Kidney tubule cell (primary cell): Measurements from ENCODE around the gene CHD6.

Experiments used
- DNase-seq: peaks from one replicate; pipeline ENCODE4 v3.0.0-alpha.2; 2018; ENCODE audit warnings: low spot score

Gene CHD6, protein sequence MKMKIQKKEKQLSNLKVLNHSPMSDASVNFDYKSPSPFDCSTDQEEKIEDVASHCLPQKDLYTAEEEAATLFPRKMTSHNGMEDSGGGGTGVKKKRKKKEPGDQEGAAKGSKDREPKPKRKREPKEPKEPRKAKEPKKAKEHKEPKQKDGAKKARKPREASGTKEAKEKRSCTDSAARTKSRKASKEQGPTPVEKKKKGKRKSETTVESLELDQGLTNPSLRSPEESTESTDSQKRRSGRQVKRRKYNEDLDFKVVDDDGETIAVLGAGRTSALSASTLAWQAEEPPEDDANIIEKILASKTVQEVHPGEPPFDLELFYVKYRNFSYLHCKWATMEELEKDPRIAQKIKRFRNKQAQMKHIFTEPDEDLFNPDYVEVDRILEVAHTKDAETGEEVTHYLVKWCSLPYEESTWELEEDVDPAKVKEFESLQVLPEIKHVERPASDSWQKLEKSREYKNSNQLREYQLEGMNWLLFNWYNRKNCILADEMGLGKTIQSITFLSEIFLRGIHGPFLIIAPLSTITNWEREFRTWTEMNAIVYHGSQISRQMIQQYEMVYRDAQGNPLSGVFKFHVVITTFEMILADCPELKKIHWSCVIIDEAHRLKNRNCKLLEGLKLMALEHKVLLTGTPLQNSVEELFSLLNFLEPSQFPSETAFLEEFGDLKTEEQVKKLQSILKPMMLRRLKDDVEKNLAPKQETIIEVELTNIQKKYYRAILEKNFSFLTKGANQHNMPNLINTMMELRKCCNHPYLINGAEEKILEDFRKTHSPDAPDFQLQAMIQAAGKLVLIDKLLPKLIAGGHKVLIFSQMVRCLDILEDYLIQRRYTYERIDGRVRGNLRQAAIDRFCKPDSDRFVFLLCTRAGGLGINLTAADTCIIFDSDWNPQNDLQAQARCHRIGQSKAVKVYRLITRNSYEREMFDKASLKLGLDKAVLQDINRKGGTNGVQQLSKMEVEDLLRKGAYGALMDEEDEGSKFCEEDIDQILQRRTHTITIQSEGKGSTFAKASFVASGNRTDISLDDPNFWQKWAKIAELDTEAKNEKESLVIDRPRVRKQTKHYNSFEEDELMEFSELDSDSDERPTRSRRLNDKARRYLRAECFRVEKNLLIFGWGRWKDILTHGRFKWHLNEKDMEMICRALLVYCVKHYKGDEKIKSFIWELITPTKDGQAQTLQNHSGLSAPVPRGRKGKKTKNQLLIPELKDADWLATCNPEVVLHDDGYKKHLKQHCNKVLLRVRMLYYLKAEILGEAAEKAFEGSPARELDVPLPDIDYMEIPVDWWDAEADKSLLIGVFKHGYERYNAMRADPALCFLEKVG (N-terminal part only)

DNA sequence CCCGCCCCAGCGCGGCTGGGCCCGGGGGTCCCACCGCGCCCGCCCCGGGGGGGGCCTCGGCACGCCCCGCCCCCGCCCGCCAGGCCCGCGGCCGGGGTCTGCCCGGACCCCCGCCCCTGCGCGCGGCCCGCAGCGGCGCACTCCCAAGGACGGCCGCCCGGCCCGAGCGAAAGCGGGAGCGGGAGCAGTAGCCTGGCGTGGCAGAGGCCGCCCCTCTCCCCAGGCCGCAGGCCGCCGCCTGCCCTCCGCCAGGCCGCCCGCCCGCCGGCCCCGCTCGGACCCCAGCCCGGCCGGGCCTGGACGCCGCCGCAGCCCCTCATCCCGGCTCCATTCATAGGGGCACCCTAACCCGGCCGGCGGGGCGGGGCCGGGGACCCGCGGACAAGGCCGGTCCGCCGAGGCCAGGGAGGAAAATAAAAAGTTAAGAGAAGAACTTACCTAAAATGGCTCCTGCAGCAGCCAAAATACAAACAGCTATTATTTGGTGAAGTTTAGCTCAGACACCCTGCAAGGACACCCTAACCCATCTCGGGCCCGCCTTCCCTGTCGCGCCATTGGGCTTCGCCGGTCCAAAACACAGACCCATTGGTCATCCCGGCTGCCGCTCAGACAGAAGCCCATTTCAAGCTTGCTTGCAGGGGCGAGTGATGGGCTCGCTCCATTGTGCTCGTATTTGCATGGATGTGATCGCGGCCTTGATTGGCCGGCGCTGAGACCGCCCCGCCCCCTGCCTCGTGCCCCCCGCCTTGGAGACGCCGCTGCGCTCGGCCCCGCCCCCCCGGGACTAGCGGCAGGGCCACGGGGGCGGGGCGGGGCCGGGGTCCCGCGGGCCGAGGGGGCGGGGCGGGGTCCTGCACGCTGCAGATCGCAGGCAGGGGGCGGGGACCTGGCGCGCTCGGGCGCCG, at the start of gene CHD6:
Gene CHD6 (minus strand): TSS at position 476 of the 905 bp plus-strand sequence. CDS start 67,040 bp downstream, outside the sequence.
- DNase-seq = peak; percentile 99

DNA sequence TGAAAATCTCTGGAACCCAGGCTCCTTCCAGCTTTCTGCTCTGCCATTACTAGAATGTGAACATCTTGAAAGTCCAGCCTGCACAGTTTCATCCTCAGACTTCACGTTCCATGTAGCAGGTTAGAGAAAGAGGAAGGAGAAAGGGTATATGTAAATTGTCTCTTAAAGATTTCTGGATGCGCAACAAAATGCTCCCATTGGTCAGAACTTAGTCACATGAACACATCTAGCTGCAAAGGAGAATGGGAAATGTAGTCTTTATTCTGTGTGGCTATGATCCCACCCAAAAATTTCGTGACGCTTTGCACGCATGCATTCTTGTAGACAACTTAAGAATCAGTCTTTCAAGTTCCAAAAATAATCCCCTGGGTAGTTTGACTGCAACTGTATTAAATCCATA, 46.4 kb upstream of the CHD6 start:
- no peak for DNase-seq

DNA sequence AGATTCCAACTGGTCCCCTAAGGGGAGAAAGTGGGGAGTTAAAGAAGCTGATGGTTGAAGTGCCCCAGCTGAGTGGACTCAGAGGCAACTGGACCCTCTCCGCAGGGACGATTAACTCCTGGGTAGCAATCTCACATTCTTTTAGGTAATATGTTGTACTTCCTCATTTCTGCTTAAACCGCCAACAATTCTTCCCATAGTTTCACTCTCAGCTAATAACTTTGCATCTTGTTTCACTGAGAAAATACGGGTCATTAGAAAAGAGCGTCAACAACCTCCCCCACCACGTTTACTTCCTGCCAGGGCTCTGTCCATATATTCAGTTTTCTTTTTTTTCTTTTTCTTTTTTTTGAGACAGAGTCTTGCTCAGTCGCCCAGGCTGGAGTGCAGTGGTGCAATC, 39.5 kb upstream of the CHD6 start:
- no peak for DNase-seq

DNA sequence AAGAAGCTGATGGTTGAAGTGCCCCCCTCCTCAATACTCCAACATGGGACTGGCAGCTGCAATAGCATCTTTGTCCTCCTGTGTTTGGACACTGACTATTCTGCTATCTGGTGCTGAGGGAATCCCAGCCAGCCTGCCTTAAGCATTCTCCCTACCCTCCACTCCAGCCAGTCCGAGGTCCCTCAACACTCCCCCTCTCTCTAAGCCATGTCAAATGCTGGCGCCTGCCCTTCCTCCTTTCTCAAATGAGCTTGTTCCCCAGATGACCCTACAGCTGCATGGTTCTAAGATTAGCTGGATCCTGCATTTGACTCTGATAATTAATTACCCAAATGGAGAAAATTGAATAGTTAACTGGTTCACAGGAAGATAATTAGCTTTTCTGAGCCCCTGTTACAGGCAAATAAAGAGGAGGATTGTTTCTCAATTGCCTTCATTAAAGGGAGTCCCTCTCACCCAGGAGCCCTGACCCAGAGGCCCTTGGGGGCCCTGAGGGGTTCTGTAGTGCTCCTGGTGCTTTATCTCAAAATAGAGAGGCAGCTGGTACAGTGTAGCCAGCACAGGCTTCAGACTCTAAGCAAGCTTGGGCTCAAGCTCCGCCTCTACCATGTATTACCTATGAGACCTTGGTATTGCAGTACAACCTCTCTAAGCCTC, 37.9 kb upstream of the CHD6 start:
- no peak for DNase-seq

DNA sequence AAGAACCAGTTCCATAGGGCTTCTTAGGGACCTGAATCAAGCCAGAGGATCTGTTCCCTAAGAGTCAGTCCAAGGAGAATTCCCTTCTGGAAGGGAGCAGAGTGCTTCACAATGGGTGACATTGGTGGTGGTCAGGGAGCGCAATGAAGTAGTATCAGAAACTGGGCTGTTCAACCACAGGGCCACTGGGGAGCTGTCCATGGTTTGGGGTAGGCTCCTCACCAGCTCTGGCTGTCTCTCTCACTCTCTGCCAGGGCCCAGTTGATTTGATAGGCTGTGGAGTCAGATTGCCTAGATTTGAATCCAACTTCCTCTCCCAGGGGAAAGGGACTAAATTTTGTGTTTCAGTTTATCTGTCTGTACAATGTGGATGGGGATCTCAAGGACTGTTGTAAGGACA, 36.7 kb upstream of the CHD6 start:
- no peak for DNase-seq

DNA sequence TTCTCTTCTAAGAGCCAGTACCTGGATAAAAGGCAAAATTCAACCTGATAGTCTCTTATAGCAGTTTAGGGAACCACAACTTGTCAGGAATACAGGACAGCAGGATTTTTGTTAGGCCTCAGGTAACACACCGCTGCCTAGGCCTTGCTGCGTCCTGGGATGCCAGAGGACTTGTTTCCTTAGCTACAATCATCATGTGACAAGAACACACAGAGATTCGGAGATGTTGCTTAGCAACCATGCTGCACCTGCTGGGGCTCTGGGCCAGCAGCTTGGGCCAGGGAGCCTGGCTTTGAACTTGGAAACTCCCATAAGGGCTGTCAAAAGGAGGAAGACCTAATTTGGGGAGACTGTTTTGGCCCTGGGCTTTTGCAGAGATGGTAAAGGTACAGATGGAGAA, 36.1 kb upstream of the CHD6 start:
- no peak for DNase-seq

DNA sequence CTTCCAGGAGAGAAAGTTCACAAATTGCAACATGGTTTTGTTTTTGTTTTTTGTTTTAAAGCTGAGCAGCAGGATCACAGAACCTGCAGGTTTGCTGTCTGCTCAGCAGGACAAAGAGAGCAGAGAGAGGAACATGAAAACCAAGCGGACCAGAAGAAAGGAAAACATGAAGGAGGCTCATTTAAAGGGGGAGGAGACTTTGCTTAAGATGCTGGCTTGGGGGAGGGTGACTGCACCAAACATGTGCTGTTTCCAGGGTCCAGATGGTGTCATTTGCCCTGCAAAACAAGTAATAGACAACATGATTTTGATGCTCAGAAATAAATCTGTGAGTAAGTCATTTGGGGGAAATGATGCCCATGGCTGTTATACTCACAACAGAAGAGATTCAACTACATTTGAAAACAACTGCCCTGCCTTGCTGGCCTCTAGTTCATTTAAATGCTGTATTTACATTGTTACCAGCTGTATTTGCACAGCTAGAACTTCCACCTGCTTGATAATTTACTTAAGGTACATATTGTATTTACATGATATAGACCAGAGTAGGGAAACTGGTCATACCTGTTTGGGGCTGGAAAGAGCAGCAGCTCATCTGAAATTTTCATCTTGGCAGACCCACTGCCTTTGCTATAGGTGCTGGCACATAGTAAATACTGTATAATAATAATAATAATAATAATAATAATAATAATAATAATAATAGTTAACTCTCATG, 32.2 kb upstream of the CHD6 start:
- DNase-seq = no peak

DNA sequence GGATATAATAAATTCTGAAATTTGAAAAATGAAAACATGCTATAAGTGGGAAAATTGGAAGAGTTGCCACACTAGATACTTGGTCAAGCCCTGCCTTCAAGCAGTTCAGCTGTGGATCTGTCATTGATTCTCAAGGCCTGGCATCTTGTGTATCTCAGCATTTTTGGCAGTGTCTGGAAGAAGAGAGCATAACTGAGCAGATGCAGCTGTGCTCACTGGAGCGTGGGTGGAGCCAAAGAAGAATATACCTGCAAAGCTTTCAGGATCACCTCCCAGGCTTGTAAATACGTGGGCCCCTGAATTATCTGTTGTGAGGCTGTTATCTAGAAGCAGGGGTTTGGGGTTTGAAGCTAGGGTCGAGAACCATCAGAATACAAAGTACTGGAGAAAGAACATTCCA, 31.3 kb upstream of the CHD6 start:
- DNase-seq = no peak

DNA sequence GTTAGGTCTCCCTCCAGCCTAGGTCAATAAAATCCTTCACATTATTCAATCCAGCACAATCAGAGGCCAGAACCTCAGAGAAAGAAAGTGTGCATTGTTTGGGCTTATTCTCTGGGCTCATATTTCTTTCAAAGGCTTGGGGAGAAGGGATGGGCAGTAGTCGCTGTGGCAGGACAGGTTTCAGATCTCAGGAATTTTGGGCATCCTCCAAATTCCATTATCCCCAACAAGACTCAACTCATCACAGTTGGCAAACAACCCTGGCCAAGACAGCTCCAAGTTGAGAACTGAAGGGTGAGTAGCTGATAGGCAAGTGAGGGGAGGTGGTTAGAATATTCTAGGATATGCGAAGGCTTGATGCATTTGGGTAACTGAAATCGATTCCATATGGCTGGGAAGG, 27.2 kb upstream of the CHD6 start:
- no peak for DNase-seq

DNA sequence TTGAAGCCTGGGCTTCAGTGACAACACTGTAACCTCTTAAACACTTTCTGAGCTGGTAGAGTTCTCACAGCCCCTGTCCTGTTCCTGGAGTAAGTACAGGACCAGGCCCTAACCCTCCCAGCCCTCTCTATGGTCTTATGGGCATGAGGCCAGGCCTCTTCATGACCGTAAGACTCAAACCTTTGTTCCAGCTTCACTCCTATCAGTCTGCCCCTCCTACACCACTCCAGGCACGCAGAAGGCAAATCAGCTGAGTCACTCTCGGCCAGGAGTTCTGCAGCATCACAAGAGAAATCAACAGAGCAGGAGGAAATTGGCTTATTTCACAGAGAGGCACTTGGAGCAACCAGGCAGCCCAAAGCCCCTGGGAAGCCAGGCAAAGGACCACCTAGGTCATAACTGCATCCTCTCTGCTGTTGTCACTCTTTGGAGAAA, 25.3 kb upstream of the CHD6 start:
- peak; percentile 70 for DNase-seq

DNA sequence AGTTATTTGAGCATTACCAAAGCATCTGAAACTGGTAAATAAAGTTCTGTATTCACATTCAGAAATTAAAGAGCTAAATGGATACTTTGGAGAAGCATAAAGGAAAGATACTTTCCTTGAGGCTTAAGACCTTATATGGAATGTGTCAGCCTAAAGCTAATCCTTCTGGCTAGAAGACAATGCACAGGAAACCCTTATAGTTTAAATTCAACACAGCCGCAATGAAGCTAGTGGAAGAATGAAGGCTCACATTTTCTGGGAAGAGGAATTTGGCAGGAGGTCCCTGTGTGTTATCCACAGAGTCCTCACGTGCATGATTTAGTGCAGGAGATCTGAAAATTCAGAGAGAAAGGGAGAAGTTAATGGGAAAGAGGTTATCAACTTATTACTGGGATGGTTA, 21.5 kb upstream of the CHD6 start:
- DNase-seq = no peak

DNA sequence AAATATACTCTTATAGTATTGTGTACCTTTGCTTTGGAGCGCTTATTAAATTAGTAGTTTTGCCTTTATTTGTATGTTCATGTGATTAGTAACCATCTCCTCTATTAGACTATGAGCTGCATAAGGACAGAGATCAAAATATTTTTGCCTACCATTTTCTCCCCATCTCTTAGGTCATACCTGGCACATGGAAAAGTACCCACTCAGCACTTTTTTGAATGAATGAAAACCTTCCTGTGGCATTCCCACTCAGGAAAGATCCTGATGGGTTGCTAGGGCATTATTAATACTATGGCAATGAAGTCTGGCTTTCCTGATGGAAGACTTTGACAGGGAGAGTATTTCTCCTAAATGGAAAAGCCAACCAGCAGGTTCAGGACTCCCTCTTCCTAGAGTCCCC, 20.3 kb upstream of the CHD6 start:
- DNase-seq = no peak

DNA sequence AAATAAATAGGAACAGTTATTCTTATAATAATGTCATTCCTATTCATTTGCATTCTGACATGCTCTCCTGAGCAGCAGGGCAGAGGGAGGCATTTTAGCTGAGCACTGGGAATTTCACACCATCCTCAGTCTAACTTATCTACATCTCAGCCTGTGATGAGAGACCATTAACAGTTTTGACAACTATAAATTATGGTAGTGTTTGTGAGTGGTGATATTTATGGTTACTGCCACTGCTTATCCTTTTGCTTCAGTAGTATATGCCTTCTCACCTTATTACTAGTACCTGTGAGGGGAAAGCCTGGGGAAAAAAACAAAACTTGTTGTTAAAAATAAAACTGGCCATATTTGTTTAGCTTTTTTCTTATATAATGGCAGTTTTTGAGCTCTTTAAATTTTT, 17.0 kb upstream of the CHD6 start:
- no peak for DNase-seq

DNA sequence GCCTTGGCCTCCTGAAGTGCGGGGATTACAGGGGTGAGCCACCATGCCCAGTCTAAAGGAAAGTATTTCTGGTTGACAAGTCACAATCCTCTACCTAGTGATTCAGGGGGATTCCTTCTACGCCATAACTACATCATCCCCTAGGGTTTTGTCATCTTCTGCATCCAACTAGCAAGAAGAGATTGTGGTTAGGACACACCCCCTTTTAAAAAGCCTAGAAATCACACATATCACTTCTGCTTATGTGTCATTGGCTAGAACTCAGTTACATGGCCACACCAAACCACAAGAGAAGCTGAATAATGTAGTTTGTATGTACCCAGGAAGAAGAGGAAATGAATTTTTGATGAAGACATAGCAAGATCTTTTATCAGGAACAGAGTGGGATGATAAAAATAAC, 14.7 kb upstream of the CHD6 start:
- DNase-seq = peak; percentile 66

DNA sequence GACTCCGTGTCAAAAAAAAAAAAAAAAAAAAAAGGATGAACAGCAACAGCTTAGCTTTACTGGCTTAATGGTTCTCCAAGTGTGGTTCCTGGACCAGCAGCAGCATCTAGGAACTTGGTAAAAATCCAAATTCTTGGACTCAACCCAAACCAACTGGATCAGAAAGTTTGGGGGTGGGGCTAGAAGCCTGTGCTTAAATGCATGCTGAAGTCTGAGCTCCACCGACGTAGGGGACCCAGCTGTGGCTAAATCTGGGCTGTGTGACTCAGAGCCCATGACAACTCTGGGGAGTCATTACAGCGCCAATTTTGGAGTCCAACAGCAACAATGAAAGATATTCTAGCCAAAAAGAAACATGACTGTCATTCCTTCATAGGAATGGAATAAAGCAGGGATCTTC, 13.6 kb upstream of the CHD6 start:
- no peak for DNase-seq

DNA sequence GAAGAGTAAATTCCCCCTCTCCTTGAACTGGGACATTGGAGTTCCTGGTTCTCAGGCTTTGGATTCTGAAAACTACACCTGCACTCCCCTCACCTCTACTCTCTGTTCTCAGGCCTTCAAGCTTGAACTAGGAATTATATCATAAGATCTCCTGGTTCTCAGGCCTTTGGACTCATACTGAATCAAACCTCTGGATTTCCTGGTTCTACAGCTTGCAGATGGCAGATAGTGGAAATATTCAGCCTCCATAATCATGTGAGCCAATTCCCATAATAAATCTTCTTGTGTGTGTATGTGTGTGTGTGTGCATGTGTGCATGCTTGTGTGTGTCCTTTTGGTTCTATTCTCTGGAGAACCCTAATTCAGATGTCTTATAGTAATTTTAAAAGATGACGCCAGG, 12.7 kb upstream of the CHD6 start:
- no peak for DNase-seq

DNA sequence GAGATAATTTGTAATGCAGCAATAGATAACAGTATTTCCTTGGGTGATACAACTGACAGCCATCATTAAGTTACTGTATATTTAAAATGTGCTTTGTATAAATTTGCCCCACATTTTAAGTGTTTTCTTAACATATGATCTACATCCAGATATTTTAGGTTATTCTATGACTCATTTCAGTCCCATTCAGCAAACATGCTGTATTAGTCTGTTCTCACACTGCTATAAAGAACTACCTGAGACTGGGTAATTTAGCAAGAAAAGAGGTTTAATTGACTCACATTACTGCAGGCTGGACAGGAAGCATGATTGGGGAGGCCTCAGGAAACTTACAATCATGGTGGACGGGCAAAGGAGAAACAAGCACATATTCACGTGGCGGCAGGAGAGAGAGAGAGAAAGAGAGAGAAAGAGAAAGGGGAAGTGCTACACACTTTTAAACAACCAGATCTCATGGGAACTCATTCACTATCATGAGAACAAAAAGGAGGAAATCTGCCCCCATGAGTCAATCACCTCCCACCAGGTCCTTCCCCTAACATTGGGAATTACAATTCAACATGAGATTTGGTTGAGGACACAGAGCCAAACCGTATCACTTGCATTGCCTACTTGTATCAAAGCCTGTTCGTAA, 9.6 kb upstream of the CHD6 start:
- no peak for DNase-seq

DNA sequence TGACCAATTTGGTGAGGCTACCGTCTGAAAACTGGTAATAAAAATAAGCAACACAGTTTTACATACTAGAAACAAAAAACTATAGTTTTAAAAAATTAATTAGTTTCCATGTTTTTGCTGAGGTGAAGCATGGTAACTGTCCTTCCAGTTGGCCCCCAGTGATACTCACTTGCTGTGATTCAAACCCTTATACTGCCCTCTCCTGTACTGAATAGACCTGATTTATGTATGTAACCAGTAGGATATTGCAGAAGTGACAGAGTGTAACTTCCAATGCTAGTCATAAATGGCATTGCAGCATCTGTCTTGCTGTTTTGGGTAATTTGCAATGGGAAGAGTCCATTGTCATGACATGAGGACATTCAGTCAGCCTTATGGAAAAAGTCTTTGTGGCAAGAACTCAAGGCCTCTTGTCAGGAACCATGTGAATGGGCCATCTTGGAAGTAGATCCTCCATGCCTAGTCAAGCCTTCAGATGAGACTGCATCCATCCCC, 8.9 kb upstream of the CHD6 start:
- DNase-seq = no peak

DNA sequence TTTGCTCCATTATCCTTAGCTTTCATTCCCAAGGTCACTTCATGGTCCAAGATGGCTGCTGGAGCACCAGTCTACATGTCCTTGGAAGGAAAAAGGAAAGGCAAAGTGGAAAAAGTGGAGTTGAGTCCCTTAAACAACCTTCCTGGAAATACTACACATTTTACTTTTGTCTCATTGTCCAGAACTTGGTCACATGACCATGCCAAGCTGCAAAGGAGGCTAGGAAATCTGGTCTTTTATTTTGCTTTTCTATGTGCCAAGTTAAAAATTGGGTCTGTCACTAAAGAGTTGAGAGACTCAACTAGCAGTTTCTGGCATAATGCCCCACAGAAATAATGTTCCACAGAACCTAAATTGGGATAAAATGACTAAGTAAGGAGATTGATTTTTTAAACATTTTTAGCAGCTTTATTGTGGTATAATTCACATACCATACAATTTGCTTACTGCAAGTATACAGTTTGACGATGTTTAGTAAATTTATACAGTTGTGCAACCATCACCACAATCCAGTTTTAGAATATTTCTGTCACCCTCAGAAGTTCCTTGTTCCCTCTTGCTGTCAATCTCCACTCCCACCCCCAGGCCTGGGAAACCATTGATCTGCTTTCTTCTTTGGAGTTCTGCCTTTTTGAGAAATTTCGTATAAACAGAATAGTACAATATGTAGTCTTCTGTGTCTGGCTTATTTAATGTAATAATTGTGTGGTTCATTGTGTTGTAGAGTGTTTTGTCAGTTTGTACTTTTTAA, 5.6 kb upstream of the CHD6 start:
- DNase-seq = no peak
